ENCODE results near the gene TNP2.

- TF ChIP-seq GATA2 (IDR thresholded peaks at IDR 0.05; ENCODE audit: low read depth, low read length): no peak
- no peak for TF ChIP-seq GATA3 (IDR thresholded peaks at IDR 0.05; ENCODE audit: low read depth, low read length)
Measured at GRCh38 chr16:11236461-11237254, 32.5 kb downstream of the TNP2 start.

Data from SH-SY5Y (cell line).